ENCODE data around the gene TRAP1.

Gene TRAP1

GRCh38 chr16:3652373-3653195, 64.7 kb downstream of the TRAP1 start:
- in situ Hi-C loops (cut with HindIII; ENCODE audit: low sequenced_read_pairs), result no loop called here
- no peak for TF ChIP-seq CTCF (IDR thresholded peaks at IDR 0.05; ENCODE audit: low read depth, low read length)
- H3K4me3 ChIP-seq (ENCODE audit: low read depth, low read length), result no peak overlapping the region
- no peak for DNase-seq (ENCODE audit: low read depth, low spot score)

DNA sequence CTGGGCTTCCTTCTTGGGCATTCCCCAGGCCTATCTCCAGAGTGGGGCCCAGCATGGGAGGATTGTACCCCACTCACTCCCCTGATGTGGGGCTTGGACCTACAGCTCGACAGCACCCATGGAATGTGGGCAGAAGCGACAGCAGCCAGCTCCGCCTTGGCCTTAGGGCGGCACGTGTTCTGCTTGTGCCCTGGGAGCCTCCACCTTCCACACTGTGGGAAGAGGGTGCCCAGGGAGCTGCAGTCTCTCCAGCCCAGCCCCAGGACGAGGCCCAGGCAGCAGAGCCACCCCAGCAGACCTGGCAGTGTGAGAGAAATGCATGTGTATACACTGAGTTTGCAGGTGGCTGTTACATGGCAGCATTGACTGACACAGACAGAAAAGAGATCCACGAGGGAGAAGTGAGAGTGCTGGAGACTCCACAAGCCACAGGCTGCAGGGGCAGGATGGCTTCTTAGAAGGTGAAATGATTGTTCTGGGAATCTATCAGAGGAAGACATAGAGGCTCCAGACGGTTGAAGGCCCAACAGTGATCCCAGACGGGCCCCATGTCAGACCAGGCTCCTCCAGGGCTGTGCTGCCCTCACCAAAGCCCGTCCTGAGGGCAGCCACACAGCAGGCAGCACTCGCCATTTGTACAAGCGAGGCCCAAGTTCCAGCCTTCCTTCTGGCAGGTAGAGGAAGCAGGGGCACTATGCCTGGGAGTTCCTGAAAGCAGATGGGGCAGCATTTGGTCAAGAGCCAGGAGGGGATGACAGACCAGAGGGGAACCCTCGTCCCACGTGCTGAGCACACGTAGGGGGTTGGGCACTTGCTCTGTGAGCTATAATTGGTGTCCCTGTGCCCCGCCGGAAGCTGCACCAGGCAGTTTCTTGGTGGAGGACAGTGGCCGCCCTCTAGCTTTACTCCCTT, 65.6 kb downstream of the TRAP1 start:
- no peak for DNase-seq (ENCODE audit: low read depth, low spot score)
- TF ChIP-seq CTCF (IDR thresholded peaks at IDR 0.05; ENCODE audit: low read depth, low read length), result no peak
- in situ Hi-C loops (cut with HindIII; ENCODE audit: low sequenced_read_pairs), result no loop called here
- no peak overlapping the region for H3K4me3 ChIP-seq (ENCODE audit: low read depth, low read length)

GRCh38 chr16:3650631-3651265, 66.6 kb downstream of the TRAP1 start:
- DNase-seq (ENCODE audit: low read depth, low spot score), result no peak
- in situ Hi-C loops (cut with HindIII; ENCODE audit: low sequenced_read_pairs), result no loop called here
- TF ChIP-seq CTCF (IDR thresholded peaks at IDR 0.05; ENCODE audit: low read depth, low read length), result no peak
- no peak overlapping the region for H3K4me3 ChIP-seq (ENCODE audit: low read depth, low read length)

DNA sequence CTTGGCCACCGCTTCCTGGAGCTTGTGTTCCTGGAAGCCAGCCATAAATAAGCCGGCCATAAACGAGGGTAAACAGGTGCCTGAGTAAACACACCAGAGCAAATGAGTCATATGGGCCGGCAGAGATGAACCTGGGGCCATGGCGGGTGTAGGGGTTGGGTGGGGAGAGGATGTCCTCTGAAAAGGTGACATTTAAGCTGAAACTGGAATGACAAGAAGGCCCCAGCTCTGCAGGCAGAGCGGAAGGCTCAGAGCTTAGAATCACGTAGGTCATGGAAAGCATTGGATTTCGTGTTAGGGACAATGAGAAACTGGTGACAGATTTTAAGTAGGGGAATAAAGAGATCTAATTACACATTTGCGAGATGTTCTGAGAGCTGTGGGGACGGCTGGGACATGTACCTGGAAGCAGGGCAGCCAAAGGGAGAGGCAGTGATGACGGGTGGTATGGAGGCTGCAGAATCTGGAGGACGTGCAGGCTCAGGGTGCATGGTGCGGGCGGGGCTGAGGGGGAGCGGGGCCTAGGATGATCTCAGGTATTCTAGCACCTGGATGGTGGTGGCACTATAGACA, 70.9 kb downstream of the TRAP1 start:
- TF ChIP-seq CTCF (IDR thresholded peaks at IDR 0.05; ENCODE audit: low read depth, low read length), result no peak
- H3K4me3 ChIP-seq (ENCODE audit: low read depth, low read length), result no peak overlapping the region
- in situ Hi-C loops (cut with HindIII; ENCODE audit: low sequenced_read_pairs), result no loop called here
- DNase-seq (ENCODE audit: low read depth, low spot score), result peak; percentile 13

DNA sequence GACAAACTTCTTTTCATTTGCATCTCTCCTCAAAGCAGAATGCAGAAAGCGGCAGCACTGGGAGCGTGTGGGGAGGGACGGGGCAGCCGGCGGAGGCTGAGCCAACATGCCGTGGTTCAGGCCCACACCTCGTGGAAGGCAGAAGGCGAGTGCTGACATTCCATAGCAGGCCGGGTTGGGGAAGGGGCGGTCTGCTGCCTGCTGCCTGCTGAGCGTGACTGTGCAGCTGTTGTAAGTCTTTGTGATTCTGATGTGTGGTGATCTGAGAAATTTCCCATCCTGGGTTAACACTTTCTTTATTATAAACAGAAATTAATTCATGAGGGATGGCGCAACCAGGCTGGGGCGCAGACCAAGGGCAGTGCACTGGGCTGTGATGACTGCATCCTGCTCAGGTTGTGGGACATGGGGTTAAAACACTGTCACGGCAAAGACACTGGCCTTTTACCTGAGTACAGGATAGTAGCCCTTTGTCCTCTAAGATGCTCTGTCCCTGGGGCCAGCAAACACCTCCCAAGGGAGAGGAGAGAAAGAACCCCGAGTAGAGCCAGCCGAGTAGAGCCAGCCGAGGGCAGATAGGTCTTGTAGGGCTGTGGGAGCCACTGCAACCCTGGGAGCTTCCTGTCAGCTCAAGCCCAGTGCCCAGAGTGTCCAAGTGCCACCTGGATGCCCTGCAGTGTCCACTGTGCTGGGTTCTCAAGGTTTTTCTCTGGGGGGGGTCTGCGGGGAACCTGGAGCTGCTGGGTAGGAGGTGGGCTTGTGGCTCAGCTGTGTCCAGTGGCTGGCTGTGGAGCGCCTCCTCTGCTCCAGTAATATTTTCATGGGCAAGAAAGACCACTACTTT, 71.6 kb downstream of the TRAP1 start:
- H3K4me3 ChIP-seq (ENCODE audit: low read depth, low read length), result no peak overlapping the region
- TF ChIP-seq CTCF (IDR thresholded peaks at IDR 0.05; ENCODE audit: low read depth, low read length), result no peak
- in situ Hi-C loops (cut with HindIII; ENCODE audit: low sequenced_read_pairs), result no loop called here
- DNase-seq (ENCODE audit: low read depth, low spot score), result peak; percentile 77
